GM12878 (cell line): ENCODE results near the gene ADGRG2. TPM values are rescaled to one million over a fixed set of nuclear protein-coding genes. Genes with fewer than 3 reads are reported as not detected.

Source experiments
- ATAC-seq: fragments of 200-7000 bp; cut with Tn5 transposase; 3 replicates; pipeline ENCODE4 v1.9.1; 2020; ENCODE audit warnings: mild to moderate bottlenecking, moderate library complexity
- BruUV-seq: library from RNA; stranded (reverse); fragments of 400-500 nt; replicated peaks from 2 replicates; lab custom pipeline; 2021; lab: Mats Ljungman, UMichigan
- CTCF ChIA-PET: fragments of 300-600 bp; sonication (Branson Sonifier 250); formaldehyde crosslinking; extraction: SDS; loops from one replicate; lab custom pipeline; 2021; ENCODE audit warnings: inconsistent platforms; lab: Yijun Ruan, JAX
- POLR2A ChIA-PET: fragments of 350-600 bp; formaldehyde crosslinking; extraction: SDS; loops from one replicate; lab custom pipeline; 2021; ENCODE audit warnings: inconsistent platforms; lab: Charles Lee
- RAD21 ChIA-PET: fragments of 300-600 bp; sonication (Branson Sonifier 250); formaldehyde crosslinking; loops from one replicate; lab custom pipeline; 2023; ENCODE audit warnings: antibody characterized with exemption; ENCODE audit not compliant: unreplicated experiment; lab: Charles Lee
- SMC1A ChIA-PET: fragments of 300-600 bp; sonication (Branson Sonifier 250); formaldehyde crosslinking; loops from one replicate; lab custom pipeline; 2023; ENCODE audit not compliant: unreplicated experiment, uncharacterized antibody; lab: Charles Lee
- DNase-seq: peaks from one replicate; pipeline ENCODE4 v3.0.0-alpha.2; 2011; ENCODE audit warnings: low read depth, low spot score
- FAIRE-seq: peaks from 3 replicates; lab custom pipeline; 2011; peaks lifted over from hg19 to GRCh38; lab: Jason Lieb, UNC
- H2AFZ ChIP-seq: 2 replicates; pipeline ENCODE4 v1.6.0; 2011; ENCODE audit warnings: low read depth, low read length, control low read depth; ENCODE audit not compliant: control insufficient read depth
- H3K27ac ChIP-seq: 2 replicates; pipeline ENCODE4 v1.5.1; 2011; ENCODE audit warnings: control low read depth; ENCODE audit not compliant: control insufficient read depth, insufficient read depth
- H3K27me3 ChIP-seq, 2 experiments: replicated peaks in 1 of 2; 2 replicates each; pipeline versions ENCODE4 v1.6.0 to v1.6.1; 2011; ENCODE audit warnings: low read length in 1 of 2; ENCODE audit not compliant: control insufficient read depth in 2 of 2, insufficient read depth in 2 of 2
- H3K36me3 ChIP-seq, 2 experiments: 2 replicates each; pipeline ENCODE4 v1.5.1; 2011; ENCODE audit warnings: low read length in 1 of 2; ENCODE audit not compliant: control insufficient read depth in 2 of 2, insufficient read depth in 2 of 2
- H3K4me1 ChIP-seq: 2 replicates; pipeline ENCODE4 v1.6.1; 2011; ENCODE audit warnings: mild to moderate bottlenecking, low read length, moderate library complexity, mixed read lengths; ENCODE audit not compliant: control insufficient read depth, insufficient read depth
- H3K4me2 ChIP-seq: 2 replicates; pipeline ENCODE4 v1.6.0; 2011; ENCODE audit warnings: control low read depth; ENCODE audit not compliant: control insufficient read depth, insufficient read depth
- H3K4me3 ChIP-seq: fragments of 200-600 bp; sonication (generic); 2 replicates; pipeline ENCODE4 v1.5.1; 2016
- H3K79me2 ChIP-seq: 2 replicates; pipeline ENCODE4 v1.6.0; 2011; ENCODE audit warnings: low read length; ENCODE audit not compliant: control insufficient read depth, insufficient read depth
- H3K9ac ChIP-seq: 2 replicates; pipeline ENCODE4 v1.8.0; 2011; ENCODE audit warnings: low read length, control low read depth, mixed read lengths; ENCODE audit not compliant: control insufficient read depth, insufficient read depth
- H3K9me3 ChIP-seq: replicated peaks from 3 replicates; pipeline ENCODE4 v1.5.1; 2011; ENCODE audit warnings: mild to moderate bottlenecking, low read length; ENCODE audit not compliant: control insufficient read depth, insufficient read depth
- H4K20me1 ChIP-seq: 2 replicates; pipeline ENCODE4 v1.6.0; 2011; ENCODE audit not compliant: control insufficient read depth, insufficient read depth
- BMI1 ChIP-seq: fragments of 450-650 bp; IDR thresholded peaks from 2 replicates; pipeline ENCODE4 v1.6.1; 2016; ENCODE audit warnings: mild to moderate bottlenecking, moderate library complexity, borderline replicate concordance
- EZH2 ChIP-seq: IDR thresholded peaks from 2 replicates; pipeline ENCODE4 v1.6.1; 2012; ENCODE audit warnings: low read depth, mild to moderate bottlenecking, control low read depth, inconsistent platforms, low read length, borderline replicate concordance; ENCODE audit not compliant: control insufficient read depth
- FOXK2 ChIP-seq: fragments of 450-650 bp; IDR thresholded peaks from 2 replicates; pipeline ENCODE4 v1.6.1; 2017; ENCODE audit warnings: mild to moderate bottlenecking, moderate library complexity
- KLF5 ChIP-seq: fragments of 450-650 bp; IDR thresholded peaks from 2 replicates; pipeline ENCODE4 v1.6.1; 2014; ENCODE audit warnings: mild to moderate bottlenecking; ENCODE audit not compliant: partially characterized antibody
- NFYA ChIP-seq: IDR thresholded peaks from 2 replicates; pipeline ENCODE4 v1.6.1; 2011; ENCODE audit warnings: low read depth, mild to moderate bottlenecking, low read length, improper control_type of control experiment, borderline replicate concordance
- RAD51 ChIP-seq: fragments of 450-650 bp; IDR thresholded peaks from 2 replicates; pipeline ENCODE4 v1.6.1; 2016; ENCODE audit warnings: moderate library complexity, mild to moderate bottlenecking, inconsistent platforms
- RB1 ChIP-seq: fragments of 450-650 bp; formaldehyde crosslinking; IDR thresholded peaks from 2 replicates; pipeline ENCODE4 v1.6.1; 2017; ENCODE audit warnings: mild to moderate bottlenecking, borderline replicate concordance
- SUPT20H ChIP-seq: IDR thresholded peaks from 2 replicates; pipeline ENCODE4 v1.6.1; 2011; ENCODE audit warnings: low read depth, mild to moderate bottlenecking, low read length, moderate library complexity, borderline replicate concordance; ENCODE audit not compliant: control insufficient read depth
- TBL1XR1 ChIP-seq: IDR thresholded peaks from 2 replicates; pipeline ENCODE4 v1.6.1; 2012; ENCODE audit warnings: low read depth, low read length, improper control_type of control experiment
- WGBS: methylation state at CpG from one replicate; pipeline ENCODE4 v1.1.6; 2016; ENCODE audit warnings: low lambda C conversion rate; ENCODE audit not compliant: insufficient replicate concordance, insufficient coverage; ENCODE audit errors: missing lambda C conversion rate; 5-methylcytosine and 5-hydroxymethylcytosine counted together
- in situ Hi-C: fragments of 300-500 bp; cut with MboI; formaldehyde crosslinking; loops from 9 replicates; pipeline ENCODE4 v1.14.3; 2018; ENCODE audit warnings: mixed read lengths
- intact Hi-C: fragments of 100-400 bp; cut with micrococcal nuclease; formaldehyde crosslinking; loops from one replicate; pipeline ENCODE4 v1.14.2; 2022; ENCODE audit not compliant: unreplicated experiment
- polyA plus RNA-seq, 11 experiments: library from polyadenylated mRNA; depleted of rRNA in 4 of 11; unstranded in 6 of 11; stranded (reverse) in 5 of 11; fragments of >200 nt; fragmentation: Nextera tagmentation in 4 of 11; fragmentation: Illumina TruSeq in 1 of 11; extraction: Ambion mirVana in 4 of 11; extraction: Trizol in 1 of 11; gene quantifications; 1 replicate in 1 of 11; 2 replicates in 10 of 11; pipeline versions ENCODE4 v1.2.1 to v1.2.3, GENCODE V29; 2011 to 2016; ENCODE audit warnings: inconsistent platforms in 2 of 11, missing spikeins in 2 of 11, low read depth in 1 of 11
- total RNA-seq, 4 experiments: library from RNA; depleted of rRNA in 3 of 4; stranded (reverse); fragments of >200 nt in 3 of 4; fragmentation: Illumina TruSeq in 1 of 4; extraction: Trizol in 1 of 4; gene quantifications; 2 replicates each; pipeline versions ENCODE4 v1.2.1 to v1.2.3, GENCODE V29; 2013 to 2021
- TF ChIP-seq, protein P1 (sequence below): fragments of 450-650 bp; formaldehyde crosslinking; IDR thresholded peaks from 2 replicates; pipeline ENCODE4 v1.4.0; 2020; ENCODE audit warnings: mild to moderate bottlenecking, moderate library complexity
- TF ChIP-seq, protein P2 (sequence below): fragments of 450-650 bp; IDR thresholded peaks from 2 replicates; pipeline ENCODE4 v1.6.1; 2014; ENCODE audit warnings: mild to moderate bottlenecking

Gene ADGRG2
- total and polyA plus RNA-seq, 10 of the 15 experiments (the other 5 are each of a cell fraction or from before 2014, with no cell fraction given), result 0.02 to 0.29 (median 0.05) TPM; not detected in 5

DNA sequence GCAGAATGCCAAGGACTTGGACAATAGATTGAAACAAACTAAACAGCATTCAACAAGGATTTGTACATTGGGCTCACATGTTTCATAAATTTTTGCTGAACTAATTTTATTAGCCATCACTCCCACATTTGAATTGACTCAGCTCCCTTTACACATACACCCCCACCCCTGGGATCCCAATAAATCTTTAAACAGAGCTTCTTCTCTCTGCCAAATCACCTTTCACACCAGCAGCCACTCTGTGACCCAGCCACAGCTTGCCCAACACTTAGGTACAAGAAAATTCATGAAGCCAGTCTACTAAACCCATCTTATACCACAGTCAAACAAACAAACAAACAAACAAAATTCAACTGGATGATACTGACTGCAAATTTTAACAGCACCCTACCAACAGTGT is 159.9 kb downstream of the ADGRG2 start:
- no peaks in the 10 kb centered on the region for H3K79me2 ChIP-seq
- H3K36me3 ChIP-seq, result no peaks in the 10 kb centered on the region
- H3K4me1 ChIP-seq, result no peaks in the 10 kb centered on the region
- SMC1A ChIA-PET, result interaction anchor here (0.9 kb wide), 1 partner anchor 13 kb away, joined by 3 read pairs; no protein-coding TSS in a partner anchor
- no TSS peak for BruUV-seq
- H4K20me1 ChIP-seq, result no peaks in the 10 kb centered on the region
- in situ Hi-C loops (no loop called here), intact Hi-C loops (no loop called here)
- H3K27ac ChIP-seq, result no peak overlapping the region
- no peaks in the 10 kb centered on the region for H3K27me3 ChIP-seq
- no peaks in the 10 kb centered on the region for H3K9me3 ChIP-seq
- CTCF ChIA-PET, result no interaction called here
- no peak overlapping the region for H3K9ac ChIP-seq
- POLR2A ChIA-PET, result no interaction called here
- H3K4me2 ChIP-seq, result no peak overlapping the region
- TF ChIP-seq NFYA, result no peak
- no peak overlapping the region for H2AFZ ChIP-seq
- DNase-seq, result no peak
- RAD21 ChIA-PET, result interaction anchor here (1.2 kb wide), 1 partner anchor 23 kb away, joined by 4 read pairs; no protein-coding TSS in a partner anchor
- H3K4me3 ChIP-seq, result no peak overlapping the region
- no peak for FAIRE-seq
- ATAC-seq, result no peak

DNA sequence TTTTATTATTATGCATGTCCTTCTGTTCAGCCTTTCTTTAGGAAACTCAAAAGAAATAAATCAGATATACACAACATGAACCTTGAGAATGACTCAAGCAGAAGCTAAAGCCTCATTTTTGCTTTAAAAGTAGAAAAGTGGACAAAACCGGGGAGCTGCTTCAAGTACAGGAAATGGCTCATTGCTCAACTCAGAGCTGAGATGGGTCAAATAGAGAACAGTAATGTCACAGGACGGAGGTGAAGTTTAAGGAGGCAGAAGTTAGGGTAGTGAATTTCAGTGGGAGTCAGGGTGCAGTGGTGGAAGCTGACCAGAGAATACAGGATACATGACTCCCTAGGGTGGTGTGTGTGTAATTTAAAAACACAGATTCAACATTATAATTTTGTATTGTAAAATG is 160.6 kb downstream of the ADGRG2 start:
- DNase-seq, result no peak
- intact Hi-C loops, result no loop called here
- H3K27me3 ChIP-seq, result no peaks in the 10 kb centered on the region
- H3K36me3 ChIP-seq, result no peaks in the 10 kb centered on the region
- ChIA-PET RAD21 (interaction anchor here (1.2 kb wide), 1 partner anchor 24 kb away, joined by 4 read pairs; no protein-coding TSS in a partner anchor), POLR2A (no interaction called here), SMC1A (interaction anchor here (0.9 kb wide), 1 partner anchor 12 kb away, joined by 3 read pairs; no protein-coding TSS in a partner anchor), CTCF (no interaction called here)
- in situ Hi-C loops, result no loop called here
- H3K4me1 ChIP-seq, result no peaks in the 10 kb centered on the region
- H3K9ac ChIP-seq, result no peak overlapping the region
- no peak overlapping the region for H3K4me2 ChIP-seq
- H3K27ac ChIP-seq, result no peak overlapping the region
- 0% methylated on average over 2 of the region's 2 CpGs for WGBS
- H4K20me1 ChIP-seq, result no peaks in the 10 kb centered on the region
- no peaks in the 10 kb centered on the region for H3K9me3 ChIP-seq
- FAIRE-seq, result no peak
- no peak overlapping the region for H2AFZ ChIP-seq
- no peak for ATAC-seq
- BruUV-seq, result no TSS peak
- H3K79me2 ChIP-seq, result no peaks in the 10 kb centered on the region
- H3K4me3 ChIP-seq, result no peak overlapping the region
- TF ChIP-seq, protein P1, sequence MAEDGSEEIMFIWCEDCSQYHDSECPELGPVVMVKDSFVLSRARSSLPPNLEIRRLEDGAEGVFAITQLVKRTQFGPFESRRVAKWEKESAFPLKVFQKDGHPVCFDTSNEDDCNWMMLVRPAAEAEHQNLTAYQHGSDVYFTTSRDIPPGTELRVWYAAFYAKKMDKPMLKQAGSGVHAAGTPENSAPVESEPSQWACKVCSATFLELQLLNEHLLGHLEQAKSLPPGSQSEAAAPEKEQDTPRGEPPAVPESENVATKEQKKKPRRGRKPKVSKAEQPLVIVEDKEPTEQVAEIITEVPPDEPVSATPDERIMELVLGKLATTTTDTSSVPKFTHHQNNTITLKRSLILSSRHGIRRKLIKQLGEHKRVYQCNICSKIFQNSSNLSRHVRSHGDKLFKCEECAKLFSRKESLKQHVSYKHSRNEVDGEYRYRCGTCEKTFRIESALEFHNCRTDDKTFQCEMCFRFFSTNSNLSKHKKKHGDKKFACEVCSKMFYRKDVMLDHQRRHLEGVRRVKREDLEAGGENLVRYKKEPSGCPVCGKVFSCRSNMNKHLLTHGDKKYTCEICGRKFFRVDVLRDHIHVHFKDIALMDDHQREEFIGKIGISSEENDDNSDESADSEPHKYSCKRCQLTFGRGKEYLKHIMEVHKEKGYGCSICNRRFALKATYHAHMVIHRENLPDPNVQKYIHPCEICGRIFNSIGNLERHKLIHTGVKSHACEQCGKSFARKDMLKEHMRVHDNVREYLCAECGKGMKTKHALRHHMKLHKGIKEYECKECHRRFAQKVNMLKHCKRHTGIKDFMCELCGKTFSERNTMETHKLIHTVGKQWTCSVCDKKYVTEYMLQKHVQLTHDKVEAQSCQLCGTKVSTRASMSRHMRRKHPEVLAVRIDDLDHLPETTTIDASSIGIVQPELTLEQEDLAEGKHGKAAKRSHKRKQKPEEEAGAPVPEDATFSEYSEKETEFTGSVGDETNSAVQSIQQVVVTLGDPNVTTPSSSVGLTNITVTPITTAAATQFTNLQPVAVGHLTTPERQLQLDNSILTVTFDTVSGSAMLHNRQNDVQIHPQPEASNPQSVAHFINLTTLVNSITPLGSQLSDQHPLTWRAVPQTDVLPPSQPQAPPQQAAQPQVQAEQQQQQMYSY (CRISPR knock-in tag), result no peak
- TF ChIP-seq SUPT20H, result no peak
- no peak for TF ChIP-seq EZH2
- no peak for TF ChIP-seq RB1
- no peak for TF ChIP-seq KLF5
- no peak for TF ChIP-seq NFYA
- TF ChIP-seq FOXK2, result no peak
- TF ChIP-seq RAD51, result no peak
- TF ChIP-seq BMI1, result no peak
- no peak for TF ChIP-seq TBL1XR1
- TF ChIP-seq, protein P2, sequence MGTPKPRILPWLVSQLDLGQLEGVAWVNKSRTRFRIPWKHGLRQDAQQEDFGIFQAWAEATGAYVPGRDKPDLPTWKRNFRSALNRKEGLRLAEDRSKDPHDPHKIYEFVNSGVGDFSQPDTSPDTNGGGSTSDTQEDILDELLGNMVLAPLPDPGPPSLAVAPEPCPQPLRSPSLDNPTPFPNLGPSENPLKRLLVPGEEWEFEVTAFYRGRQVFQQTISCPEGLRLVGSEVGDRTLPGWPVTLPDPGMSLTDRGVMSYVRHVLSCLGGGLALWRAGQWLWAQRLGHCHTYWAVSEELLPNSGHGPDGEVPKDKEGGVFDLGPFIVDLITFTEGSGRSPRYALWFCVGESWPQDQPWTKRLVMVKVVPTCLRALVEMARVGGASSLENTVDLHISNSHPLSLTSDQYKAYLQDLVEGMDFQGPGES, result no peak
